AG10803 (cell line): ENCODE measurements around the gene MYL7.

ENCODE experiments used
- DNase-seq: peaks from one replicate; pipeline ENCODE4 v3.0.0; 2010; ENCODE audit warnings: low read depth
- H3K4me3 ChIP-seq: 2 replicates; pipeline ENCODE4 v1.5.1; 2011; ENCODE audit warnings: mild to moderate bottlenecking, low read length, control low read depth
- CTCF ChIP-seq: conservative IDR thresholded peaks from 2 replicates; pipeline ENCODE4 v1.5.1; 2011; ENCODE audit warnings: mild to moderate bottlenecking, low read length, control low read depth, inconsistent platforms

MYL7 gene

GRCh38 chr7:44141221-44141850 lies at the start of gene MYL7:
MYL7 (minus strand) TSS chr7:44141332; CDS start chr7:44141305, 27 bp downstream.
- no peak for TF ChIP-seq CTCF
- no peak for DNase-seq
- H3K4me3 ChIP-seq = no peak within 1 kb of the TSS

- no peak for TF ChIP-seq CTCF
- no peak for DNase-seq
- H3K4me3 ChIP-seq = no peak overlapping the region
Measured at GRCh38 chr7:44189993-44190872, 49.1 kb upstream of the MYL7 start.

GRCh38 chr7:44189286-44189992 lies 48.3 kb upstream of the MYL7 start, which contains the start of gene GCK:
GCK (minus strand) TSS chr7:44189439; CDS start chr7:44188953, 486 bp downstream.
- no peak within 1 kb of the TSS for H3K4me3 ChIP-seq
- no peak for DNase-seq
- TF ChIP-seq CTCF = no peak

- no peak for DNase-seq
- no peak for TF ChIP-seq CTCF
- H3K4me3 ChIP-seq = no peak overlapping the region
Measured at GRCh38 chr7:44188480-44189225, 47.5 kb upstream of the MYL7 start.

GRCh38 chr7:44187636-44188416 lies 46.7 kb upstream of the MYL7 start:
- DNase-seq = no peak
- TF ChIP-seq CTCF = no peak
- no peak overlapping the region for H3K4me3 ChIP-seq

- TF ChIP-seq CTCF = no peak
- H3K4me3 ChIP-seq = no peak overlapping the region
- DNase-seq = no peak
Measured at GRCh38 chr7:44186736-44187135, 45.6 kb upstream of the MYL7 start.
